IMR-90 (cell line): ENCODE measurements around the gene IQGAP2.

Experiments used
- BHLHE40 ChIP-seq: fragments of 150-350 bp; IDR thresholded peaks from 2 replicates; pipeline ENCODE4 v1.6.1; 2016; ENCODE audit warnings: mild to moderate bottlenecking, low read depth, low read length
- CEBPB ChIP-seq: IDR thresholded peaks from 2 replicates; pipeline ENCODE4 v1.6.1; 2012; ENCODE audit warnings: low read depth, low read length, improper control_type of control experiment
- CHD1 ChIP-seq: IDR thresholded peaks from 2 replicates; pipeline ENCODE4 v1.6.1; 2012; ENCODE audit warnings: low read depth, low read length, improper control_type of control experiment
- CTCF ChIP-seq: conservative IDR thresholded peaks from 2 replicates; pipeline ENCODE4 v1.5.1; 2012; ENCODE audit warnings: mild to moderate bottlenecking, low read depth, low read length, improper control_type of control experiment
- MAFK ChIP-seq: IDR thresholded peaks from 2 replicates; pipeline ENCODE4 v1.6.1; 2012; ENCODE audit warnings: low read depth, low read length, improper control_type of control experiment
- POLR2A ChIP-seq: IDR thresholded peaks from 2 replicates; pipeline ENCODE4 v1.6.1; 2012; ENCODE audit warnings: mild to moderate bottlenecking, low read depth, low read length
- RAD21 ChIP-seq: IDR thresholded peaks from 2 replicates; pipeline ENCODE4 v1.6.1; 2012; ENCODE audit warnings: low read length, improper control_type of control experiment
- RCOR1 ChIP-seq: IDR thresholded peaks from 2 replicates; pipeline ENCODE4 v1.6.1; 2012; ENCODE audit warnings: mild to moderate bottlenecking, low read length, improper control_type of control experiment; ENCODE audit not compliant: insufficient replicate concordance
- RFX5 ChIP-seq: IDR thresholded peaks from 2 replicates; pipeline ENCODE4 v1.8.0; 2012; ENCODE audit warnings: low read depth, mild to moderate bottlenecking, low read length, moderate library complexity
- SMC3 ChIP-seq: fragments of 150-350 bp; IDR thresholded peaks from 2 replicates; pipeline ENCODE4 v1.6.1; 2016; ENCODE audit warnings: low read depth, mild to moderate bottlenecking, antibody characterized with exemption, low read length, moderate library complexity
- TF ChIP-seq, protein P1 (sequence below): fragments of 150-350 bp; IDR thresholded peaks from 2 replicates; pipeline ENCODE4 v1.6.1; 2016; ENCODE audit warnings: low read depth, mild to moderate bottlenecking, low read length, moderate library complexity, borderline replicate concordance
- TF ChIP-seq, protein P2 (sequence below): fragments of 150-350 bp; IDR thresholded peaks from 2 replicates; pipeline ENCODE4 v1.6.1; 2017; ENCODE audit warnings: mild to moderate bottlenecking, antibody characterized with exemption, low read length, low read depth

DNA sequence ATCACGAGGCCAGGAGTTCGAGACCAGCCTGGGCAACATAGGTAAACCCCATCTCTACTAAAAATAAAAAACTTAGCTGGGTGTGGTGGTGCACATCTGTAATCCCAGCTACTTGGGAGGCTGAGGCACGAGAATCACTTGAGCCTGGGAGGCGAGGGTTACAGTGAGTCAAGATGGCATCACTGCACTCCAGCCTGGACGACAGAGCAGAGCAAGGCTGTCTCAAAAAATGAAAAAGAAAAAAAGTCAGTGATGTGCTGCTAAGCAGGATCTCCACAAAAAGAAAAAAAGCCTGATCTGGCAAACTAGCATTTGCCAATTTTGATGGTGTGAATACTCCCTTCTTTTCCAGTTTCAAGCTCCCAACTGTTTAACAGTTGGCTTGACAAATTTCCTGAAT lies 334.8 kb downstream of the IQGAP2 start:
- TF ChIP-seq CTCF (no peak), BHLHE40 (no peak), CHD1 (no peak), POLR2A (no peak), MAFK (no peak), RFX5 (no peak), CEBPB (no peak), RAD21 (no peak), RCOR1 (no peak), SMC3 (no peak)
- TF ChIP-seq, protein P1, sequence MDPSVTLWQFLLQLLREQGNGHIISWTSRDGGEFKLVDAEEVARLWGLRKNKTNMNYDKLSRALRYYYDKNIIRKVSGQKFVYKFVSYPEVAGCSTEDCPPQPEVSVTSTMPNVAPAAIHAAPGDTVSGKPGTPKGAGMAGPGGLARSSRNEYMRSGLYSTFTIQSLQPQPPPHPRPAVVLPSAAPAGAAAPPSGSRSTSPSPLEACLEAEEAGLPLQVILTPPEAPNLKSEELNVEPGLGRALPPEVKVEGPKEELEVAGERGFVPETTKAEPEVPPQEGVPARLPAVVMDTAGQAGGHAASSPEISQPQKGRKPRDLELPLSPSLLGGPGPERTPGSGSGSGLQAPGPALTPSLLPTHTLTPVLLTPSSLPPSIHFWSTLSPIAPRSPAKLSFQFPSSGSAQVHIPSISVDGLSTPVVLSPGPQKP: no peak
- TF ChIP-seq, protein P2, sequence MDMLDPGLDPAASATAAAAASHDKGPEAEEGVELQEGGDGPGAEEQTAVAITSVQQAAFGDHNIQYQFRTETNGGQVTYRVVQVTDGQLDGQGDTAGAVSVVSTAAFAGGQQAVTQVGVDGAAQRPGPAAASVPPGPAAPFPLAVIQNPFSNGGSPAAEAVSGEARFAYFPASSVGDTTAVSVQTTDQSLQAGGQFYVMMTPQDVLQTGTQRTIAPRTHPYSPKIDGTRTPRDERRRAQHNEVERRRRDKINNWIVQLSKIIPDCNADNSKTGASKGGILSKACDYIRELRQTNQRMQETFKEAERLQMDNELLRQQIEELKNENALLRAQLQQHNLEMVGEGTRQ: no peak
